Embryonic facial prominence (tissue), 1 donor: ENCODE measurements around the gene SETD2.
A peak's percentile ranks its signal among the peaks of the same experiment; 100 is the strongest.

Source experiments
- DNase-seq: peaks from one replicate; pipeline ENCODE4 v3.0.0-alpha.2; 2016; ENCODE audit errors: extremely low spot score

SETD2 gene

DNA sequence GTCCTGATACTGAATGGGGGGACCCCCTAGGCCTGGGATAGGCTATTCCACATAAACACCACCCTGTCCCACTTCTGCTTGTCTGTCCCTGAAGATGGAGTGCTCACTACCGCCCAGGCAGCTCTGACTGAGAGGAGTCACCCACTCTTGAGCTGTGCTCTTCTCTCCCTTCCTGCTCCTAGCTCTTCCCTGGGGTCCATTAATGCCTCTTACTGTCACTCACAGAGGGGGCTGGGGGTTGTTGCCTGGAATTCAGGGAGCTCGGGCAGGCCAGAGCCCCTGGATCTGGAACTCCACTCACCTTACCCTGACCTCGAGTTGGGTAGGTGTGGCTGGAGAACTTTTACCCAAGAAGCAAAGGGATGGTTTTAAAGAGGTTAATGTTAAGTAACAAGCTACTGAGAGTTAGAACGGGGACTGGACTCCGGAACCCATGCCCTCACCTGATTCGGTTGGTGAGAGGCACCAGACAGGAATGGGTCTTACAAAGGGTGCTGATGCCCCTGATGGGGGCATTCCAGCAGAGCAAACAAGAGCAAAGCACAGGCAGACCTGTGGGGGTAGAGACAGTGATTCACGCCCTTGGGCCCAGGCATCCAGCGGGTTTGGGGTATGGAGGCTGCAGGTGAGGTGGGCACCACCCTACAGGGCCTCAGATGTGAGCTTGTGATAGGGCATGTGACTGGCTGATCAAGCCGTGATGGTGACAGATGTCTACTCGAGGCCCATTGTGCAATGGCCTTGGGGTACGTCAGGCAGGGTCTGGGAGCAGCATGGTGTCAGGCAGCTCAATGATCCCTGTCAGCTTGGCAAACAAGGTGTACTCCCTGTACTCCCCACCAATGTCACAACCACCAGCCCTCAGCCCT lies 179.1 kb downstream of the SETD2 start:
- DNase-seq: no peak

DNA sequence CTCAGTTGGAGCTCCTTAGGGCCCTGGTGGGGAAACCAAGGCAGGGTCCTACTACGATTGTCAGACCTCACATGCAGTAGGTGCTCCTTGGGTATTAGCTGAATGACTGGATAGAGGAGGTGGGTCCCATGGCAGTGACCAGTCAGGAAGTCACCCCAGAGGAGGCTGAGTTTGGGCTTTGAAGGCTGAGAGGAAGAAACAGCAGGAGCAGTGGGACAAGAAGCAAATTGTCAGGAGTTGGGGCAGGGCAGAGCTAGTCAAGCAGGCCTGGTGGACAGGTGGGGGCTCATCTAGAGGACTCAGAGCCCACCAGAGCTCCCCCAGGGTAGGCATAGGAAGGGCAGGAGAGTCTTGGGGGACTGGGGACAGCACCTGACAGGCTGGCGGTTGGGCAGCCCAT lies 181.4 kb downstream of the SETD2 start:
- DNase-seq: no peak

DNA sequence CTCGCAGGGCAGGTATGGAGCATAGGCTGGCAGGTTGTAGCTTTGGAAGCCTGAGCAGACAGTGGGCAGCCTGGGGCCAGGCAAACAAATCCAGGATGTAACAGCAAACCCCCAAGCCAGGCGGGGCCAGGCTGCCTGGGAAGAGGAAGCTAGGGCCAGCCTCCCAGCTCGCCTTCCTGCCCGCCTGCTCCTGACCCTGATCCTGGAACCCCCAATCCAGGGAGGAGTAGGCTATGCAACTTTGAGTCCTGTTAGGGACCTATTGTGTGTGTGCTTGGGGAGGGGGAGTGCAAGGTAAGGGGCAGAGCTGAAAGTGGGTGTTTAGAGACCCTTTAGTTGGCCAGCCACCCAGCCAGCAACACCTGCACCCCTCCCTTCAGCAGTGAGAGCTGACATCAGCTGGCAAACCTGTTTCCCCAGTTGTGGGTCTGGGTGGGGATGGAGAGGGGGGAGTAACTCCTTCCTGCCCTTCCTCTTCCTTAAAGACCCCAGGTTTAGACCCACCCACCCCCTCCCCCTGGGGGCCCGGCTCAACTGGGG lies 181.9 kb downstream of the SETD2 start:
- no peak for DNase-seq

DNA sequence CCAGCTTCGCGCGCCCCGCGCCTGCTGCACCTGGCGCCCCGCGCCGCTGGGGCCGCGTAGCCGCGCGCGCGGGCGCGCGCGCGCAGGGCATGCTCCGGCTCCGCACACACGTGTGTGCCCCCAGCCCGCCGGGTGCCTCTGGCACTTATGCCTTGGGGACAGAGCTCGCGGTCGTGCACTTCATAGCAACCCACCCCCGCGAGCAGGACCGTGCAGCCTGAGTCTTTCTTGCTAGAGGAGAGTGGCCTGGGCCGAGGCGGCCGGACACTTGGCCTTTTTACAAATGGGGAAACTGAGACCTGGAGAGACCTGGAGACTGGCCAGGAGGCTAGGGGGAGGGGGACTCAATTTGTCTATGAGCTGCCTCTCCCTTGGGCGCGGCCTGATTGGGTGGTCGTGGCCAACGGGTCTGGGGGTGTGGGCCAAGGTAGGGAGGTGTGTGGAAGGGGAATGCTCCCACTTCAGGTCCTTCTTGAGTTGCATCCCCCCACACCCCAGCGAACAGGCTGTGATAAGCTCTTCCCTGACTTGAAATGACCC lies 183.9 kb downstream of the SETD2 start:
- DNase-seq: no peak

DNA sequence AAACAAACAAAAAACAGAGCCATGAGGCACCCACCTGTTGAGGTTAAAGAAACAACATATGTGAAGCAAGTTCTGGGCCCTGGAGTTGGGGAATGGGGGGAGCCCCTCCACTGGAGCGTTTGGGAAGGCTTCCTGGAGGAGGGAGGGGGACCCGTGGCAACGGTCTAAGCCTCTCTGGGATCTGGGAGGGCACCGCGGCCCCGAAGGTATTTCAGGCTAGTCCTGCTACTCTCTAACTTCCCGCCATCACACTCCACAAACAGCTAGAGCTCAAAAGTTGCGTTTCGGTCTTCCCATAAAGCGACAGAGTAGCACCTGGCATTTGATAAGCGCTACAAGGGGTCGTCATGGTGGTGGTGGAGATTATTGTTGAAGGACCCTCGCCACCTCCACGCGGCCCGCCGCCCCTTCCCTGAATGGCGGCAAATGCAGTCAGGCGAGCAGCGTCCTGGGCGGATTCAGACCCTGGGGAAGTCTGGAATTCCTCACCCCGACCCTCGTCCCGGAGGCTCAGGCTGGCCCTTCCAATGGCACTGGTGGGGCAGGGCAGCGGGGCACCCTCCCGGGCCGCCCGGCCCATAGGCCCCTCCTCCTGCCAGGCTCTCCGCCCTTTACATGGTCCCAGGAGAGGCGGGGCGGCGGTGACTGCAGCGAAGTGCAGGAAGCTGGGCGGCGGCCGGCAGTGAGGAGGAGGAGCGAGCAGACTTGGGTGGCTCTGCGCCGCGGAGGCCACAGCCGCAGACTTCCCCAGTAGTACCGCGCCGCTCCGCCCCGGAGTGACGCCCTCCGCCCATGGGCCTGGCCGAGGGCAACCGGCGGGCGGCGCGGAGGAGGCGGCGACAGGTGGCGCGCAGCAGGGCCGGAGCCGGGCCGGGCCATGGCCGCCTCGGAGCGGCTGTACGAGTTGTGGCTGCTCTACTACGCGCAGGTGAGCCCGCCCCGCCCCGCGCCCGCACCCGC lies 184.6 kb downstream of the SETD2 start, which contains the start of gene NBEAL2:
TSS of gene NBEAL2 (plus strand) at position 682 of the 960 bp plus-strand sequence. CDS start at position 878, 196 bp downstream.
- DNase-seq: peak; percentile 84

DNA sequence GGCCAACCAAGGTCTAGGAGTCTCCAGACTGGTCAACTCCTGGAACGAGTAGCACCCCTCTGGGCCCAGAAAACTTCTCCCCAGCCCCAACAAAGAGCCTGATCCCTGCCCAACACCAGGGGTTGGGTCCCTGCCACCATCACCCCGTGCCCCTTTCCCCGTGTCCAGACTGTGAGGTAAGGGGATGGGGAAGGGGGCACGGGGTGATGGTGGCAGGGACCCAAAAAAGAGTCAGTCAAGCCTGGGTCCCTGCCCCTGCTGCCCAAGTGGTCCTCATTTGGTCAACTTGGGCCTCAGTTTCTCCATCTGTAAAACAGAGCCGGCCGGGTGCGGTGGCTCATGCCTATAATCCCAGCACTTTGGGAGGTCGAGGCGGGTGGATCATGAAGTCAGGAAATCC lies 185.5 kb downstream of the SETD2 start:
- DNase-seq: no peak

DNA sequence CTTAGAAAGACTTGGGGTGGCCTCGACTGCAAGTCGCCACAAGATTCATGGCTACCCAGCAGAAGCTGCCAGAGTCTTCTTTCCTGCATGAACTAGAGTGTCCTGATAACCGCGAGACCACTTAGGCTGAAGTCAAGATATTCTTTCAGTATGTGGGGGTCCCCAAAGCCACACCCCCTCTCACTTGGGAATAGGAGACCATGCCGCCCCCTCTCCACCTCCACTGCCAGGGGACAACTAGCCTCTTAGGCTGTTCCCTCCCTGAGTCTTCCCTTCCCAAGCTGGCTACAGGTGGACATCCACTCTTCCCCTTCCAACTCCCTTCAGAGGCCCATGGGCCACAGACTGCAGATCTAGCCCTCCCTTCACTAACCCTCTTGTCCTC lies 186.1 kb downstream of the SETD2 start:
- DNase-seq: no peak

DNA sequence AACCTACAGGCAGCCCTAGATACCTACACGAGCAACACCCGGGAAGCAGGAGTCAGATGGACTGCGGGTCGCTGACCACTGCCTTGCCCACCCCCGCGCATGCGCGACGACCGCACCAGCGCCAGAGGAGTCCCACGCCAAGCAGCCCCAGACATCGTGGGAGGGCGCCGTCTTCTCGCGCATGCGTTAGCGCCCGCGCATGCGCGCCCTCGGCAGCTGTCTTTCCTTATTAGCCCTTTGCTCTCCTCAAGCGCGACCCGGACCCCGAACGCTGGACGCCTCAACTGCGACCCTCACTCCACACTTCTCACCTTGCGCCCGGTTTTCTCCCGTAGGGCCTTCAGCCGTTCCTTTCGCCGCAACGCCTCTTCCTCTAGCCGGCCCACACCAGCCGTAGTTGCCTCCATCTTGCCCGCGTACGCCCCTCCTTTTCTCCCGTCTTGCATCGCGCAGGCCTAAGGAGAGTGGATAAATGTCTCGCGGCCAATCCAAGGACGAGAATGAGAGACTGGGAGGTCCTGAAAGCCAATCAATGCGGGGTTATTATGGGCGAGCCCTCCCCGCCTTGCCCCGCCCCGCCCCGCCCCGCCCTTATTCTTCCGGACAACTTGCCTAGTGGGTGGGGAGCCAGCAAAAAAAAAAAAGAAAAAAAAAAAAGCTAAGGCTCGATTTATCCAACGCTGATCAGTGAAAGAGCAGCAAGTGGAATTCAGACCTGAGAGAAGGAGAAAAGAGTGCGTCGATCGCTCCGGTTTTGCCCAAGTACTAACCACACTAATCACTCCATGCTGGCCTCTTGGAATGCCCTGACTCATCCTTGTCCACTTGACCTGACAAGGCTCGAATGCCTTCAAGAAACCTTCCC lies 187.4 kb downstream of the SETD2 start, which contains the start of gene CCDC12:
TSS of gene CCDC12 (minus strand) at position 420 of the 865 bp plus-strand sequence. CDS start at position 407, 13 bp downstream.
- peak; percentile 96 for DNase-seq

DNA sequence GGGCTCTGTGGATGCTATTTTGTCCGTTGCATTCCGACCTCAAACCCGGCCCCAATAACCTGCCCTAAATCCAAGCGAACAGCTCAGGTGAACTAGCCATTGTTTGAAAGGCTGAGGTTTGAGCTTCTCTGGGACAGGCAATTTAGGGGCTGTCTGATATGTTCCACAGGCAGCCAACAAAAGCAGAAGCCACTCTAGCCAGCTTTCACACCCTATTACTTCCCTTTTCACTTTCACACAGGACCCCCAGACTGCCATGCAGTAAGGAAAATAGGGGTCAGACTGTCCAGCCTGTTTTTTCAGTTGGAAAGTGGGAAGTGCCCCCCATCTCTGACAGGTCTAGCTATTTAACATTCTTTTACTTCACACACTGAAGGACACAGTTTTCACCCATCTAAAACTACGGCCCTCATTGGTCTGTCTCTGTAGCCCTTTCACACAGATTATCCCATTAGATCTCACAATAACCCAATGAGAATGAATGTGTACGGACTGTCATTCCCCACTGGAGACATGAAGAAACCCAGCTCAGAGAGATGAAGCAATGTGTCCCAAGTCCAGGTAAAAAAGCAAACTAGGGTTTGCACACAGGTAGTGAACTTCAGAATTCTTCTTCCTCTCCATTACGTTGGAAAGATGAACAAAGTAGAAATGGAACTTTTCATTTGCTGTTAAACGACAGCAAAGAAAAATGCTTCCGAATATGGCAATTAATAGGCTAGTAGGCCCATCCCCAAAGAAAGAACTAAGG lies 189.3 kb downstream of the SETD2 start:
- no peak for DNase-seq

DNA sequence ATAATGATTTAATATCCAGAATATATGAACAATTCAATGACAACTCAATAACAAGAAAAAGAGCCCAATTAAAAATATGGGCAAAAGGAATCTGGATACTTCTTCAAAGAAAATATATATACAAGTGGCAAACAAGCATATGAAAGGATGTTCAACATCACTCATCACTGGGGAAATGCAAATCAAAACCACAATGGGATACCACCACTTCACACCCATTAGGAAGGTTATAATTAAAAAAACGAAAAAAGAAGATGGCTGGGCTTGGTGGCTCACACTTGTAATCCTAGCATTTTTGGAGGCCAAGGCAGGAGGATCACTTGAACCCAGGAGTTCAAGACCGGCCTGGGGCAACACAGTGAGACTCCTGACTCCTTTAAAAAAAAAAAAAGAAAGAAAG lies 191.5 kb downstream of the SETD2 start:
- DNase-seq: no peak

DNA sequence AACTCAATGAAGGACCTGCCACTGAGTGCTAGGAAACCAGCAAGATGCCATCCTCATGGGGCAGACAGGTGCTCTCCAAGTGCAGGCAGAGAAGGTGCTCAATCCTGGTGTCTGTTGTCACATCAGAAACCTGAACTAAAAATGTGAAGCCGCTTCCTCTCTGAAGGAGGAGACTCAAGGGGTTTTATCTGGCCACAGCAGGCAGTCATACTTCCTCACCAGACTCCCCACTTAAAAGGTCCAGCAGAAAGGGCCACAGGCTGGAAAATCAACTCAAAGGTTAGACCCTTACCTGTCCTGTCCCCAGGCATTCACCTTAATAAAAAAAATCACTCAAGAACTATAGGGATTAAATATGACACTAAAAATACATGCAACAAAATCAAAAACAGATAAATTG lies 192.2 kb downstream of the SETD2 start:
- no peak for DNase-seq

DNA sequence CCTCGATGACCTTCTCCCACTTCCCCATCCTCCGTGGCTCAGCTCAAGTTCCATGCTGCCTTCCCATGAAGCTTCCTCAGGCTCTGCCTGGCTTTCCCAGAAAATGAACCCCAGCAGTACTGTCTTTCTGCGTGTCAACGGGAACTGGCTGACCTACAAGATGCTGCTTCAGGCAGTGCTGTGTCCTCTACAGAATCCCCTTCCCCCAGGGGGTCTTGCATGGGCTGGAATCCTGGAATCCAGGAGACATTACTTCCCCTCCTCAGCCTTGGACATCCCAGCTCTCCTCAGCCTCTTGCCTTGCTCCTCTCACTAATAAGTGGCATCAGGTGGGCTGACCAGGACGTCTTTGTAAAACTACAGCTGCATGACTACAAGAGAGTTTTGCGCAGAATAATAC lies 192.8 kb downstream of the SETD2 start:
- no peak for DNase-seq

DNA sequence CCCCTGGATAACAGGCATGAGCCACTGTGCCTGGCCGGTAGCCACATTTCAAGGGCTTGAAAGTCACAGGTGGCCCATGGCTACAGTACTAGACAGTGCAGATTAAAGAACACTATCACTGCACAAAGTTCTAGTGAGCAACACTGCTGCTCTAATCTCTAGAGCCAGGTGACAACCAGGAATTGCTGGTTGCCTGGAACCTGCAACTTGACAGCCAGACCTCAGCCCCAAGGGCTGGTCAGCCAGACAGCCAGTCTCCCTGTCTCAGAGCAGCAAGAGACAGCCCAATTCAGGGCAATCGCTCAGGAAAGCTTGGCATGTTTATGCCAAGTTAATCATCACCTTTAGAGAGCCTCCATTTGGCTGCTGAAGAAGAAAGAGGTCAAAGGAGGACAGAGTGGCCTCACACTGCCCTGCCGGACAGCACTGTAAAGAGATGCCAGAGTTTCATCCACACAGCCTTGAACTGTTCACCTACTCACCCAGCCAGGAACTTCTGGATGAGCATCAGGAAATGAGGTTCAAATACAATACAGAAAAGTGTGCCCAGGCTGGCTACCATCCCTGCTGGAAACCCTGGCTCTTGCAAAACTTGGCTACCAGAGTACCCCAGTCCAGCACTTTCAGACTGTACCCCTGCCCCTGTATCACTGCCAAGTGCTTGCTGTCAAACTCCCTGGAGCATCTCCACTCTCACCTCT lies 193.4 kb downstream of the SETD2 start:
- DNase-seq: no peak

DNA sequence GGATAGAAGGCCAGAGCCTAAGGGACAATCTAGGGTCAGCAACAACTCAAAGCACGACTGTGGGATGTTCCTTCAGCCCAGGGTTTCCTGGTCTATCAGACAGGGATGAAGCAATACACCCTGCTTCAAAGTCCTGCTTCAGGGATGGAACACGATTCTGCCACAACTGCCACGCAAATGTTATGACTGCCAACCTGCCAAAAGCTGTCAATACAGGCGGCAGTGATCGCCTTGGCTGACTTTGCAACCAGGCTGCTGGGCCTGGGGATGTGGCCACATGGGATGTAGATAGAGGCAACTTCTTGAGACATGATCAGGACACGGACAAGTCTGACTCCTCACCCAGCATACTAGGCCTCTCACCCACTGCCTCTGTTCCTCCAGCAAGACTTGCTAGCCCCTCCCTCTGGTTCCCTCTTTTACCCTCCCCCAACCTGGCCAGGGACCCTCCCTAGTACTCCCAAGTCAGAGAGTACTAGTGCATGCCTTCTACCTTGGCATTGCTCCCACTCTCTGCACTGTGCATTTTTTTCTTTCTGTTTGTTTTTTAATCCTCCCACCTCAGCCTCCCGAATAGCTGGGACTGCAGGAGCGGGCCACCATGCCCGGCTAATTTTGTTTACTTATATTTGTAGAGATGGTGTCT lies 195.0 kb downstream of the SETD2 start:
- no peak for DNase-seq

DNA sequence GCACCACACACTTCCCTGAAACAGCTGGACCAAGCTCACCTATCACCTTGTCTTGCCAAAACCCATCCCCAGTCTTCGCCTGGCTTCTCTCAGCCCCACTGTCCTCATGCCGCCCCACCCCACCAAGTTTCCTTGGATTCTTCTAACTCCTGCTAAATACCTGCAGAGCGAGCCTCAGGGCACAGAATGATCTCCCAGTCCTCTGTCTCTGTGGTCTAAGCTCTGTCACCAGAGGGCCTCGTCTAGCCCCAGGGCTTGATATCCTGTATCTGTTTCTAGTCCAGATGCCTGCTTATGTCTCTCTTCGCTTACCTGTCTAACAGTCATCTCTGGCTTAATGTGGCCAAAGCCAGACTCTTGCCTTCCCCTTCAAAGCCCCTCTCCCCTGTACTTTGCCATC lies 197.1 kb downstream of the SETD2 start:
- no peak for DNase-seq
